ENCODE results near the gene ZNF273.

The ZNF273 gene

DNA sequence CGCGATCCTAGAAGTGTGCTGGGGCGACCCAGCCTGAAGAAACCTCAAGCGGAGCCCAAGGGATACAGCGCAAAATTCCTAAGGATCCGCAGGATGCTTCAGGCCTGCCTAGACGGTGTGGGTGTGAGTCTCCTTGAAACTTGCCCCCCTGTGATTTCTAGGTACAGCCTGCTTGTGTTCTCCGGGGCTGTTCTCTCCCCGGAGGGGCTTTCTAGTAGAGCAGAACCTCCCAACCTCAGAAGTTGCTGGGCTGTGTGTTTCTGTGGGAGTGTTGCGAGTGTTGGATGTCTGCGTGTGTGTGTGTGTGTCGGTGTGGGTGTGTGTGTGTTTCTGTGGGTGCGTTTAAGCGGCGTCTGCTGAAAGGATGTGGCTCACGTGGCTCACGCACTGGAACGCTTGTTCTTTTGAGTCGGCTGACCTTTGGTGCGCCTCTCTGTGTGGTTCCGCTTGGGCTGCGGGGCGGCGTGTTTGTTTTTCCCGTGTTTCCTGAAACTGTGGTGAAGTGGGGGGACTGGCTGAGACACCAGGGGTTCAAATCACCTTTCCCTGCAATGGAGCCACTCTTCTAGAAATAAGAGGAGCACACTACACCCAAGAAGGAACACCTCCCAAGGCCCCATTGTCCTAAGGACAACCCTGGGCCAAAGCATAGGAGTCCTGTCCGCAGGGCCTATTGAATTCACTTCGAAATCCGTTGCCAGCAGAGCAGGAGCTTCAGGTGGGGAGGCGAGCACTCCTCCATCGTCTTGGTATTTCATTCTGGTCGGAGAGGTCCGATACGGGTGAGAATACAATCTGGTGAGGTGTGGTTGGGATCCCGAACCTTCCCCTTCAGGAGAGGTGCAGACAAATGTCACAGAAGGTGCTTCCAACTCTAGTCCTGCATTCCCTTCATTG lies 25.1 kb upstream of the ZNF273 start:
- TF ChIP-seq, protein P1, sequence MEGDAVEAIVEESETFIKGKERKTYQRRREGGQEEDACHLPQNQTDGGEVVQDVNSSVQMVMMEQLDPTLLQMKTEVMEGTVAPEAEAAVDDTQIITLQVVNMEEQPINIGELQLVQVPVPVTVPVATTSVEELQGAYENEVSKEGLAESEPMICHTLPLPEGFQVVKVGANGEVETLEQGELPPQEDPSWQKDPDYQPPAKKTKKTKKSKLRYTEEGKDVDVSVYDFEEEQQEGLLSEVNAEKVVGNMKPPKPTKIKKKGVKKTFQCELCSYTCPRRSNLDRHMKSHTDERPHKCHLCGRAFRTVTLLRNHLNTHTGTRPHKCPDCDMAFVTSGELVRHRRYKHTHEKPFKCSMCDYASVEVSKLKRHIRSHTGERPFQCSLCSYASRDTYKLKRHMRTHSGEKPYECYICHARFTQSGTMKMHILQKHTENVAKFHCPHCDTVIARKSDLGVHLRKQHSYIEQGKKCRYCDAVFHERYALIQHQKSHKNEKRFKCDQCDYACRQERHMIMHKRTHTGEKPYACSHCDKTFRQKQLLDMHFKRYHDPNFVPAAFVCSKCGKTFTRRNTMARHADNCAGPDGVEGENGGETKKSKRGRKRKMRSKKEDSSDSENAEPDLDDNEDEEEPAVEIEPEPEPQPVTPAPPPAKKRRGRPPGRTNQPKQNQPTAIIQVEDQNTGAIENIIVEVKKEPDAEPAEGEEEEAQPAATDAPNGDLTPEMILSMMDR (IDR thresholded peaks at IDR 0.05; ENCODE audit: extremely low read depth, missing control alignments): no peak
- DNase-seq (ENCODE audit: low spot score): peak; percentile 4

DNA sequence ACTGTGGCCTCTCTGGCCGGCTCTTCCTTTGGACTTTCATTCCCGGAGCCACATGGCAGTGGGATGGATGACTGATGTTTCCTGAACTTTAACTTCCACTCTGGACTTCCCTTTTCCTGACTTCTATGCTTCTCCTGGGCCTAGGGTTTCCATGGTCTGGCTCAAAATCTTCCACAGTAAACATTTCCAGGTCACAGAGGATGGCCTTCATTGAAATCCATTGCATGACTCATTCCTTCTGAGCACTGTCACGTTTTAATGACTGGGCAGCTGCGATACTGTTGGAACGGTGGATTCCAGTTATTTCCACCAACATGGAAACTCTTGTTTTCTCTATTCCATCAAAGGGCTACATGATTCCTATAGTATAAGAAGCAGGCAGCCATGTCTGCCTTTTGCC lies 24.4 kb upstream of the ZNF273 start:
- TF ChIP-seq, protein P1 (IDR thresholded peaks at IDR 0.05; ENCODE audit: extremely low read depth, missing control alignments): no peak
- DNase-seq (ENCODE audit: low spot score): no peak

DNA sequence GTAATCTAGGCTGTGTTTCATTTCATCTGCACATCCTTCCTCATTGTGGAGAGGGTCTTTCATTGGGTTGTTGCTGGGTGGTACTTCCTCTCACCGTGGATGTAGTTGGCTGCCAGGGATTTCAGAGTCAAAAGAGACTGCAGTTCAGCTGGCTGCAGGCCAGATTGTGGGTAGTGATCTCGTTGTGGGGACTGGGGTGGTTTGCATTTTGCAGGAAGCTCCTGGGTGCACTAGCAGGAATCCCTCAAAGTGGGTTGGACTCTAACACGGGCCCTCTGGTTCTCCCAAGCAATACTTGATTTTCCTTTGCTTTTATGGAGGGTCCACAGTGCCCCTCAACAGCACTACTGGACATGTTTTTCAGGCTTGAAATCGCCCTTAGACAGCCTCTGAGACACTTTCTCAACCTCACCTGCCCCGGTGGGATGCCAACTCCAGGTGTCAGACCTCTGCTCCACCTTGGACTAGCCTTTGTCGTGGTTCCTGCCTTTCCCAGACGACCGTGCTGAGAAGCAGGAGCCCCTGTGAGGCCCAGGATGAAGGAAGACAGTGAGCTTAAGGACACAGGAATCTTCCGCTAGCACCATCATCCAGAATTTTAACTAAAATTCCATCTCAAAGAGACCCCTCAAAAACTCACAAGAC lies 23.9 kb upstream of the ZNF273 start:
- DNase-seq (ENCODE audit: low spot score): peak; percentile 7
- TF ChIP-seq, protein P1 (IDR thresholded peaks at IDR 0.05; ENCODE audit: extremely low read depth, missing control alignments): no peak

DNA sequence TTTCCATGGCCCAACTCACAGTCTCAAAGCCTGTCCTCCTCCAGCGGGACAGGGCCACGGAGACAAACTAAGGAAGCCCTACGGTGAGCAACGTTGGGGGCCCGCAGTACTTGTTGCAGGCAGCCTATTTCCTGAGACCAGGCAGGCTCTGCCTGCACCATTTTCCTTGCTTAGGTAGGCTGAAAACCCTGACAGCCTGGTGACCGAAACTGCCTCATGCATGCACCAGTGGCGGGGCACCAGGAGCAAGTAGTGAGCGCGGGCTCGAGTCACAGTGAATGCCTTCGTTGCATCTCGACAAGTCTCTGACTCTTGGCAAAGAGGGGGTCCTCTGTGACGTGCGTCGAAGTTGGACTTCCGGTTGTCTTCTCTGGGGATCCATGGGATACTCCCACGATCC lies 23.3 kb upstream of the ZNF273 start:
- TF ChIP-seq, protein P1 (IDR thresholded peaks at IDR 0.05; ENCODE audit: extremely low read depth, missing control alignments): no peak
- DNase-seq (ENCODE audit: low spot score): no peak

DNA sequence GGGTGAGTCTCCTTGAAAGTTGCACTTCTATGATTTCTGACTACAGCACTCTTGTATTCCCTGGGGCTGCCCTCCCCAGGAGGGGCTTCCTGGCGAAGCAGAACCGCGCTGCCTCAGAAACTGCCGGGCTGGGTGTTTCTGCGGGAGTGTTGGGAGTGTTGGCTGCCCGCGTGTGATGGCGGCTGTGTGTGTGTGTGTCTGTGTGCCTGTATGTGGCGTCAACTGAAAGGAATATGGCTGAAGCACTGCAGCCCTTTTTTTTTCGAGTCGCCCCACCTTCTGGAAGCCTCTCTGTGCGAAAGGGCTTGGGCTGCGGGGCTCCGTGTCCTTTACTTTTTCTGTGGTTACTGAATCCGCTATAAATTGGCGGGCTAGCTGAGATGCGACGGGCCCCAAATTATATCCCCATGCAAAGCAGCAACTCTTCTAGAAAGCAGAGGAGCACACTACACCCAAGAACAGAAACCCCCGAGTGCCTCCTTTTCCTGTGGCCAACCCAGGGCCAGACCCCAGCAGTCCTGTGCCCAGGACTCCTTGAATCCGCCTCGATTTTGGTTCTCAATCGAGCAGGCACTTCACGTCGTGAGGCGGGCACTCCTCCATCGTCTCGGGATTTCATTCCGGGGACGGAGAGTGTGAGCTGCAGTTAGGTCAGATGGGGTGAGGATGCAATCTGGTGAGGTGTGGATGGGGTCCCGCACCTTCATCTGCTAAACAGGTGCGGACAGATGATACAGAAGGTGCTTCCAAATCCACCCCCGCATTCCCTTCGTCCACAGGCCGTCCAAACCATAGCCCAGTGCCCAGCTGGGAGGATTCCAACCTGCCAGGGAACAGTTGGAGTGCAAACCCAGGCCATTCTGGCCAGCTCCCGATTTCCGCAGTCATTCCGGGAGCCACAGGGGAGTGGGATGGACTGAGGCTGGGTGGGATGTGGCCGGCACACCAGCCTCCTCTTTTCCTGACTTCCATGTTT lies 22.5 kb upstream of the ZNF273 start:
- TF ChIP-seq, protein P1 (IDR thresholded peaks at IDR 0.05; ENCODE audit: extremely low read depth, missing control alignments): no peak
- DNase-seq (ENCODE audit: low spot score): no peak

DNA sequence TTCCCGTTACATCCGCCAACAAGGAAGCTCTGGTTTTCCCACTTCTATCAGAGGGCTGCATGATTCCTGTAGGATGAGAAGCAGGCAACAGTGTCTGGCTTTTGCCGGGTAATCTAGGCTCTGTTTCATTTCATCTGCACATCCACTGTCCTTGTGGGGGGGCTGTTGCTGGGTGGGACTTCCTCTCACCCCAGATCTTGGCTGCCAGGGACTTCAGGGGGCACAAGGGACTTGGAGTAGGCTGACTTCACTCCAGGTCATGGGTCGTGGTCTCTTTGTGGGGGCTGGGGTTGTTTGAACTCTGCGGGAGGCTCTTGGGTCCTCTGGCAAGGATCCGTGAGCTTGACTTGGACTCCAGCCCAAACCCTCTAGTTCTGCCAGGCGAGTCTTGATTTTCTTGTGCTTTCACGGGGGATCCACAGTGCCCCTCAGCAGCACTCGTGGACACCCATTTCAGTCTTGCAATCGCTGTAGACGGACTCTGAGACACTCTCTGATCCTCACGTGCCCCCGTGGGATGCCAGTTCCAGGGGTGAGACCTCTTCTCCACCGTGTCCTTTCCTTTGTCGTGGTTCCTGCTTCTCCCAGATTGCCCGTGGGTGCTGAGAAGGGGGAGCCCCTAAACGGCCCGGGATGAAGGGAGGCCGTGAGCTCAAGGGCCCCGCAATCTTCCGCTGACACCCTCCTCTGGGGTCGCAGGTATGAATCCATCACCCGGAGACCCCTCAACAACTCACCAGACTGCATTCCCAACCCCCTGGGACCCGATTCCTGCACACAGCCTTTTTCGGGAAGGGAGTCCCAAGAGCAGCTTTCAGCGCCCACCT lies 21.4 kb upstream of the ZNF273 start:
- TF ChIP-seq, protein P1 (IDR thresholded peaks at IDR 0.05; ENCODE audit: extremely low read depth, missing control alignments): no peak
- DNase-seq (ENCODE audit: low spot score): peak; percentile 6
